Thoracic aorta (tissue), 2 donors: ENCODE data around the gene TNFAIP2. TPM values are rescaled to one million over a fixed set of nuclear protein-coding genes. Genes with fewer than 3 reads are reported as not detected.
A peak's percentile ranks its signal among the peaks of the same experiment; 100 is the strongest.

Experiments
- ATAC-seq: fragments of 150-250 bp; one replicate; pipeline ENCODE4 v1.8.0; 2017; ENCODE audit warnings: low read depth; ENCODE audit not compliant: insufficient number of reproducible peaks, low FRiP score
- DNase-seq: peaks from one replicate; pipeline ENCODE4 v3.0.0-alpha.2; 2020; ENCODE audit warnings: low spot score
- H3K27ac ChIP-seq, 2 donors: fragments of 200-600 bp; sonication (generic); 1 replicate in 1 of 2; 2 replicates in 1 of 2; pipeline ENCODE4 v1.5.1; 2016; ENCODE audit warnings: mild to moderate bottlenecking in 2 of 2, moderate library complexity in 2 of 2
- H3K27me3 ChIP-seq: fragments of 200-600 bp; sonication (generic); replicated peaks from 2 replicates; pipeline ENCODE4 v1.6.0; 2016; ENCODE audit warnings: mild to moderate bottlenecking; ENCODE audit not compliant: insufficient read depth
- H3K36me3 ChIP-seq: fragments of 200-600 bp; sonication (generic); one replicate; pipeline ENCODE4 v1.5.1; 2016
- H3K4me1 ChIP-seq, 2 donors: fragments of 200-600 bp; sonication (generic); 1 replicate in 1 of 2; 2 replicates in 1 of 2; pipeline versions ENCODE4 v1.5.1 to v1.6.0; 2016; ENCODE audit warnings: low read depth in 2 of 2, mild to moderate bottlenecking in 1 of 2; ENCODE audit not compliant: control insufficient read depth in 1 of 2
- H3K4me3 ChIP-seq: fragments of 200-600 bp; sonication (generic); 2 replicates; pipeline ENCODE4 v1.5.1; 2016; ENCODE audit warnings: mild to moderate bottlenecking
- H3K9me3 ChIP-seq: fragments of 200-600 bp; sonication (generic); 2 replicates; pipeline ENCODE4 v1.5.1; 2016
- CTCF ChIP-seq: fragments of 200-600 bp; sonication (generic); IDR thresholded peaks from one replicate; pipeline ENCODE4 v1.5.1; 2019; ENCODE audit warnings: antibody characterized with exemption
- total RNA-seq, 2 donors: library from RNA; depleted of rRNA; stranded (reverse); fragments of >200 nt; gene quantifications; one replicate each; pipeline versions ENCODE4 v1.1.0 to v1.2.3, GENCODE V29; 2016

TNFAIP2 gene
- total RNA-seq, 2 donors from 2014 or later = 135 to 228 TPM

GRCh38 chr14:103104654-103105452 is 18.4 kb upstream of the TNFAIP2 start:
- no peak for DNase-seq
- Histone ChIP-seq H3K36me3 (no peaks in the 10 kb centered on the region), H3K27ac (no peak overlapping the region), H3K4me1 (peaks cover 2 to 27% of the 10 kb centered on the region in 2 donors), H3K27me3 (peaks cover 19% of the 10 kb centered on the region), H3K9me3 (no peaks in the 10 kb centered on the region), H3K4me3 (no peak overlapping the region)
- peak; percentile 66 for ATAC-seq
- peak; percentile 99 for TF ChIP-seq CTCF

- ATAC-seq (no peak), DNase-seq (no peak)
- no peak overlapping the region for H3K27ac ChIP-seq
- H3K27me3 ChIP-seq = peaks cover 19% of the 10 kb centered on the region
- no peaks in the 10 kb centered on the region for H3K9me3 ChIP-seq
- peaks cover 3 to 35% of the 10 kb centered on the region in 2 donors for H3K4me1 ChIP-seq
- H3K4me3 ChIP-seq = no peak overlapping the region
- no peaks in the 10 kb centered on the region for H3K36me3 ChIP-seq
- no peak for TF ChIP-seq CTCF
These were observed 17.6 kb upstream of the TNFAIP2 start for GRCh38 chr14:103105580-103106150.

GRCh38 chr14:103107455-103107854 is 15.8 kb upstream of the TNFAIP2 start:
- DNase-seq = no peak
- ATAC-seq = no peak
- Histone ChIP-seq H3K4me1 (peaks cover 11 to 40% of the 10 kb centered on the region in 2 donors), H3K9me3 (no peaks in the 10 kb centered on the region), H3K36me3 (no peaks in the 10 kb centered on the region), H3K4me3 (no peak overlapping the region), H3K27me3 (peaks cover 14% of the 10 kb centered on the region), H3K27ac (no peak overlapping the region)
- TF ChIP-seq CTCF = no peak

GRCh38 chr14:103107941-103108748 is 15.1 kb upstream of the TNFAIP2 start:
- H3K27me3 ChIP-seq = peaks cover 9% of the 10 kb centered on the region
- no peak overlapping the region for H3K27ac ChIP-seq
- no peak for ATAC-seq
- no peaks in the 10 kb centered on the region for H3K36me3 ChIP-seq
- no peak overlapping the region for H3K4me3 ChIP-seq
- DNase-seq = no peak
- no peaks in the 10 kb centered on the region for H3K9me3 ChIP-seq
- no peak for TF ChIP-seq CTCF
- H3K4me1 ChIP-seq = peaks cover 11 to 34% of the 10 kb centered on the region in 2 donors

GRCh38 chr14:103108749-103109207 is 14.5 kb upstream of the TNFAIP2 start:
- Histone ChIP-seq H3K27me3 (peaks cover 9% of the 10 kb centered on the region), H3K4me3 (no peak overlapping the region), H3K9me3 (no peaks in the 10 kb centered on the region), H3K27ac (no peak overlapping the region), H3K4me1 (peaks cover 11 to 33% of the 10 kb centered on the region in 2 donors), H3K36me3 (no peaks in the 10 kb centered on the region)
- TF ChIP-seq CTCF = no peak
- ATAC-seq (no peak), DNase-seq (no peak)
